RWPE1 (cell line): Measurements from ENCODE around the gene PPP1R12C.

ENCODE experiments used
- CTCF ChIA-PET: fragments of 350-600 bp; sonication (Branson Sonifier 250); formaldehyde crosslinking; extraction: SDS; loops from one replicate; lab custom pipeline; 2021; lab: Yijun Ruan, JAX
- POLR2A ChIA-PET: fragments of 400-600 bp; formaldehyde crosslinking; extraction: SDS; loops from one replicate; lab custom pipeline; 2020; ENCODE audit warnings: antibody characterized with exemption; ENCODE audit not compliant: low non-redundant PET; lab: Yijun Ruan, JAX
- DNase-seq: peaks from one replicate; pipeline ENCODE4 v3.0.0; 2012; ENCODE audit warnings: low spot score
- H3K27ac ChIP-seq: fragments of 450-650 bp; 2 replicates; pipeline ENCODE4 v1.5.1; 2017
- CTCF ChIP-seq: fragments of 450-650 bp; conservative IDR thresholded peaks from 2 replicates; pipeline ENCODE4 v1.5.1; 2017; ENCODE audit warnings: low read depth, mild to moderate bottlenecking

PPP1R12C gene

GRCh38 chr19:55153652-55154264 lies 36.3 kb upstream of the PPP1R12C start:
- no peak for TF ChIP-seq CTCF
- ChIA-PET POLR2A (no interaction called here), CTCF (no interaction called here)
- H3K27ac ChIP-seq: peak overlapping the region; percentile 10; the same call in 1 of the 2 replicates
- no peak for DNase-seq

- no peak for DNase-seq
- POLR2A ChIA-PET: no interaction called here
- CTCF ChIA-PET: interaction anchor here (1.1 to 1.5 kb wide), 2 partner anchors 8 to 14 kb away, joined by 4 to 9 read pairs; no protein-coding TSS in a partner anchor
- peak overlapping the region; percentile 45 for H3K27ac ChIP-seq
- TF ChIP-seq CTCF: no peak
These were observed 34.6 kb upstream of the PPP1R12C start for GRCh38 chr19:55152017-55152416.

- POLR2A ChIA-PET: no interaction called here
- peak within 1 kb of the TSS; percentile 83 for H3K27ac ChIP-seq
These were observed 31.9 kb upstream of the PPP1R12C start, which contains the start of gene TNNT1 for GRCh38 chr19:55149078-55150003. TSS of gene TNNT1 (minus strand) at chr19:55149206. CDS start at chr19:55147157, 2,049 bp downstream.

GRCh38 chr19:55147545-55148251 lies 30.3 kb upstream of the PPP1R12C start:
- no peak for TF ChIP-seq CTCF
- H3K27ac ChIP-seq: peak overlapping the region; percentile 83
- POLR2A ChIA-PET: no interaction called here
- no peak for DNase-seq
- CTCF ChIA-PET: no interaction called here

More at GRCh38 chr19:55149078-55150003, 31.9 kb upstream of the PPP1R12C start, which contains the start of gene TNNT1:
- CTCF ChIA-PET: interaction anchor here (0.6 kb wide), 1 partner anchor 273 kb away, joined by 4 read pairs; no protein-coding TSS in a partner anchor
- no peak for DNase-seq
- no peak for TF ChIP-seq CTCF

GRCh38 chr19:55146705-55147273 lies 29.4 kb upstream of the PPP1R12C start:
- ChIA-PET POLR2A (interaction anchor here (0.6 kb wide), 1 partner anchor 57 kb away, joined by 3 read pairs; no protein-coding TSS in a partner anchor), CTCF (interaction anchor here (0.5 to 1.9 kb wide), 6 partner anchors 10 to 480 kb away, joined by 3 to 13 read pairs (median 4); no protein-coding TSS in a partner anchor)
- TF ChIP-seq CTCF: no peak
- peak overlapping the region; percentile 83 for H3K27ac ChIP-seq
- DNase-seq: peak; percentile 67
